Measurements from ENCODE around the gene SHISA9.

DNA sequence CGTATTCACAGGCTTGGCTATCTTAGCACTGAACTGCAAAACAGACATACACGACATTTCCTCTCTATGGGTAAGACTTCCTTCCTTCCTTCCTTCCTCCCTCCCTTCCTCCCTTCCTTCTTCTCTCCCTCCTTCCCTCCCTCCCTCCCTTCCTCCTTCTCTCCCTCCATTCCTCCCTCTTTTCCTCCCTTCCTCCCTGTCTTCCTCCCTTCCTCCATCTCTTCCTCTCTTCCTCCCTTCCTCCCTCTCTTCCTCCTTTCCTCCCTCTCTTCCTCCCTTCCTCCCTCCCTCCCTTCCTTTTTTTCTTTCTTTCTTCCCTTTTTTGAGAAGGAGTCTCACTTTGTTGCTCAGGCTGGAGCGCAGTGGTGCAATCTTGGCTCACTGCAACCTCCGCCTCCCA lies 22.4 kb upstream of the SHISA9 start:
- no peak for TF ChIP-seq CTCF (IDR thresholded peaks at IDR 0.05)
- TF ChIP-seq CHD2 (IDR thresholded peaks at IDR 0.05; ENCODE audit: low read length, partially characterized antibody): no peak
- TF ChIP-seq POLR2A (IDR thresholded peaks at IDR 0.05; ENCODE audit: low read length): no peak
- TF ChIP-seq, protein P1, sequence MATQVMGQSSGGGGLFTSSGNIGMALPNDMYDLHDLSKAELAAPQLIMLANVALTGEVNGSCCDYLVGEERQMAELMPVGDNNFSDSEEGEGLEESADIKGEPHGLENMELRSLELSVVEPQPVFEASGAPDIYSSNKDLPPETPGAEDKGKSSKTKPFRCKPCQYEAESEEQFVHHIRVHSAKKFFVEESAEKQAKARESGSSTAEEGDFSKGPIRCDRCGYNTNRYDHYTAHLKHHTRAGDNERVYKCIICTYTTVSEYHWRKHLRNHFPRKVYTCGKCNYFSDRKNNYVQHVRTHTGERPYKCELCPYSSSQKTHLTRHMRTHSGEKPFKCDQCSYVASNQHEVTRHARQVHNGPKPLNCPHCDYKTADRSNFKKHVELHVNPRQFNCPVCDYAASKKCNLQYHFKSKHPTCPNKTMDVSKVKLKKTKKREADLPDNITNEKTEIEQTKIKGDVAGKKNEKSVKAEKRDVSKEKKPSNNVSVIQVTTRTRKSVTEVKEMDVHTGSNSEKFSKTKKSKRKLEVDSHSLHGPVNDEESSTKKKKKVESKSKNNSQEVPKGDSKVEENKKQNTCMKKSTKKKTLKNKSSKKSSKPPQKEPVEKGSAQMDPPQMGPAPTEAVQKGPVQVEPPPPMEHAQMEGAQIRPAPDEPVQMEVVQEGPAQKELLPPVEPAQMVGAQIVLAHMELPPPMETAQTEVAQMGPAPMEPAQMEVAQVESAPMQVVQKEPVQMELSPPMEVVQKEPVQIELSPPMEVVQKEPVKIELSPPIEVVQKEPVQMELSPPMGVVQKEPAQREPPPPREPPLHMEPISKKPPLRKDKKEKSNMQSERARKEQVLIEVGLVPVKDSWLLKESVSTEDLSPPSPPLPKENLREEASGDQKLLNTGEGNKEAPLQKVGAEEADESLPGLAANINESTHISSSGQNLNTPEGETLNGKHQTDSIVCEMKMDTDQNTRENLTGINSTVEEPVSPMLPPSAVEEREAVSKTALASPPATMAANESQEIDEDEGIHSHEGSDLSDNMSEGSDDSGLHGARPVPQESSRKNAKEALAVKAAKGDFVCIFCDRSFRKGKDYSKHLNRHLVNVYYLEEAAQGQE (IDR thresholded peaks at IDR 0.05): no peak
- no peak for TF ChIP-seq RAD21 (conservative IDR thresholded peaks at IDR 0.05 in 1 of 2, IDR thresholded peaks at IDR 0.05 in 1 of 2)
- no peak for TF ChIP-seq CBX2 (IDR thresholded peaks at IDR 0.05; ENCODE audit: borderline replicate concordance, low read depth)
- TF ChIP-seq SREBF2 (IDR thresholded peaks at IDR 0.05): no peak
- no peak for TF ChIP-seq TFCP2L1 (CRISPR knock-in tag; IDR thresholded peaks at IDR 0.05)

Measured in A549 (cell line).